ENCODE measurements around the gene CLDN2.
"Not testable (repeated sequence)": the region's sequence is repeated elsewhere in the genome, so short reads cannot be mapped to it uniquely, and the experiment has no call there.

Gene CLDN2

GRCh38 chrX:106963111-106963510, 42.9 kb downstream of the CLDN2 start (continued):
- TF ChIP-seq ZNF26 (tag by site-specific recombination; IDR thresholded peaks at IDR 0.05) (no peak), ZBTB8A (tag by site-specific recombination; IDR thresholded peaks at IDR 0.05) (no peak), ZNF362 (tag by site-specific recombination; IDR thresholded peaks at IDR 0.05) (no peak), ZFP3 (tag by site-specific recombination; IDR thresholded peaks at IDR 0.05; ENCODE audit: low read depth) (no peak), FEZF1 (tag by site-specific recombination; IDR thresholded peaks at IDR 0.05) (no peak), HOXC10 (CRISPR knock-in tag; IDR thresholded peaks at IDR 0.05) (no peak), ZNF175 (tag by site-specific recombination; IDR thresholded peaks at IDR 0.05) (no peak), ZNF366 (tag by site-specific recombination; conservative IDR thresholded peaks at IDR 0.05) (no peak)

- H3K27ac ChIP-seq (ENCODE audit: extremely low read depth, low read depth, low read length): no peak overlapping the region
- H3K4me3 ChIP-seq (ENCODE audit: low read depth, low read length): no peak overlapping the region
- H3K36me3 ChIP-seq (ENCODE audit: control insufficient read depth in 2 of 2, insufficient read depth in 1 of 2, low read length in 2 of 2): peaks cover 14 to 43% of the 10 kb centered on the region in 2 experiments
- ChIA-PET POLR2A (no interaction called here), CTCF (no interaction called here)
- no peaks in the 10 kb centered on the region for H3K9me3 ChIP-seq (ENCODE audit: control insufficient read depth, insufficient read depth, low read depth, low read length)
- TF ChIP-seq ZNF560 (tag by site-specific recombination; IDR thresholded peaks at IDR 0.05; ENCODE audit: borderline replicate concordance) (no peak), ZNF558 (tag by site-specific recombination; IDR thresholded peaks at IDR 0.05) (peak; percentile 92), ZNF133 (tag by site-specific recombination; IDR thresholded peaks at IDR 0.05) (peak; percentile 34; the same call in 1 of the 2 replicates)
- H3K4me1 ChIP-seq (ENCODE audit: control insufficient read depth, insufficient read depth, low read length): no peaks in the 10 kb centered on the region
Measured at GRCh38 chrX:106964290-106964689, 44.1 kb downstream of the CLDN2 start.

- peaks cover 9 to 25% of the 10 kb centered on the region in 2 experiments; a peak in 2 of 3 replicates for H3K36me3 ChIP-seq (ENCODE audit: control insufficient read depth in 2 of 2, insufficient read depth in 1 of 2, low read length in 2 of 2)
- H3K9me3 ChIP-seq (ENCODE audit: control insufficient read depth, insufficient read depth, low read depth, low read length); POLR2A ChIA-PET; H3K4me3 ChIP-seq (ENCODE audit: low read depth, low read length); H3K4me1 ChIP-seq (ENCODE audit: control insufficient read depth, insufficient read depth, low read length); CTCF ChIA-PET; H3K27ac ChIP-seq (ENCODE audit: extremely low read depth, low read depth, low read length): not testable (repeated sequence)
- 0 out of 2 replicates have a peak, but pooled peaks have one; percentile 7 for TF ChIP-seq EGR2 (tag by site-specific recombination; IDR thresholded peaks at IDR 0.05; ENCODE audit: low read depth)
Measured at GRCh38 chrX:106966547-106966946, 46.3 kb downstream of the CLDN2 start.

- ChIA-PET CTCF (no interaction called here), POLR2A (no interaction called here)
- no peak overlapping the region for H3K4me3 ChIP-seq (ENCODE audit: low read depth, low read length)
- TF ChIP-seq ZNF146 (tag by site-specific recombination; IDR thresholded peaks at IDR 0.05) (no peak), HOXC10 (CRISPR knock-in tag; IDR thresholded peaks at IDR 0.05) (no peak), ZFP69B (tag by site-specific recombination; IDR thresholded peaks at IDR 0.05) (no peak), ZNF596 (tag by site-specific recombination; IDR thresholded peaks at IDR 0.05) (no peak), ZNF514 (tag by site-specific recombination; IDR thresholded peaks at IDR 0.05) (no peak), OVOL3 (tag by site-specific recombination; IDR thresholded peaks at IDR 0.05) (no peak), ZBTB11 (tag by site-specific recombination; conservative IDR thresholded peaks at IDR 0.05; ENCODE audit: low read depth) (no peak), ZNF169 (tag by site-specific recombination; IDR thresholded peaks at IDR 0.05) (no peak), INSM2 (tag by site-specific recombination; IDR thresholded peaks at IDR 0.05) (no peak)
Measured at GRCh38 chrX:106972896-106973295, 52.7 kb downstream of the CLDN2 start.

More at GRCh38 chrX:106972896-106973295, 52.7 kb downstream of the CLDN2 start:
- Histone ChIP-seq H3K27ac (ENCODE audit: extremely low read depth, low read depth, low read length) (no peak overlapping the region), H3K36me3 (ENCODE audit: control insufficient read depth in 2 of 2, insufficient read depth in 1 of 2, low read length in 2 of 2) (peaks cover 0 to 16% of the 10 kb centered on the region in 2 experiments; a peak in 2 of 3 replicates), H3K4me1 (ENCODE audit: control insufficient read depth, insufficient read depth, low read length) (no peaks in the 10 kb centered on the region), H3K9me3 (ENCODE audit: control insufficient read depth, insufficient read depth, low read depth, low read length) (no peaks in the 10 kb centered on the region)
